ENCODE results near the gene ISCA2. TPM values are rescaled to one million over a fixed set of nuclear protein-coding genes. Genes with fewer than 3 reads are reported as not detected.
"Not testable (repeated sequence)": the region's sequence is repeated elsewhere in the genome, so short reads cannot be mapped to it uniquely, and the experiment has no call there.

The ISCA2 gene, protein sequence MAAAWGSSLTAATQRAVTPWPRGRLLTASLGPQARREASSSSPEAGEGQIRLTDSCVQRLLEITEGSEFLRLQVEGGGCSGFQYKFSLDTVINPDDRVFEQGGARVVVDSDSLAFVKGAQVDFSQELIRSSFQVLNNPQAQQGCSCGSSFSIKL
- 33.1 TPM for polyA plus RNA-seq (2013, experiment 1 of 2)
- polyA plus RNA-seq (2013, experiment 2 of 2): 32.5 TPM

DNA sequence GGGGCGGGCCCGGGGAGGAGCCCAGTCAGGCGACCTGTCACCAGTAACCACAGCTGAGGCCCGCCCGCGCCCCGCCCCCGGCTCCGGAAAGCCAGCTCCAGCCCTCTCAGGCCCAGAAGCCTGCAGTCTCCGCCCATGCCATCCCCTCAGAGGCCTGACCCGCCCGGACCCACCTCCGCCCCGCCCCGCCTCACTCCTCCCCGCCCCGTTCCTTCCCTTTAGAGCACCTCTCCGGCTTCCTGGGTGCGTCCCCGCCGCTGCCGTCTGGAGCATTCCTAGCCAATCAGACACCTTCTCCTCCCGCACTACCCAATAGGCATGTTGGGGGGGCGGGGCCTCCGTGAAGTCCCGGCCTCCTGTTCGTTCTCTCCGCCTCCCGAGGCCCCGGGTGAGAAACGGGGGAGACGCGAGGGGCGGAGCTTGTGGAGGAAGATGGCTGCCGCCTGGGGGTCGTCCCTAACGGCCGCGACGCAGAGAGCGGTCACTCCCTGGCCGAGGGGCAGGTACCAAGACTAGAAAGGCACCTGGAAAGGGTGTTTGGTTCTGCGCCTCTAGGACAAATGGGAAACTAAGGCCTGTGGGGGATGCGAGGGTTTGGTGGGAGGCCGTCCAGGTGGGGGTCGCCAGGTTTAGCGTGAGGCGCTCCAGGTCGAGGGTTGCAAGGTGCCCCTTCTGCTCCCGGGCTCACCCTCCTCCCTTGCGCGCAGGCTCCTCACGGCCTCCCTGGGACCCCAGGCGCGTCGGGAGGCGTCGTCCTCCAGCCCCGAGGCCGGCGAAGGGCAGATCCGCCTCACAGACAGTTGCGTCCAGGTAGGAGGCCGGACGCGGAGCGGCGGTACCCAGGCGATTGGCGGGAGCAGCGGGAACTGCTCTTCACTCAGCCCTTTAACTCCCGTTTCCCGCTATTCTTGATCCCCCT, at the start of gene ISCA2:
Gene ISCA2, plus strand, starts transcription at position 423 of the 919 bp plus-strand sequence. Its CDS starts 10 bp downstream, at position 433.
- peak within 1 kb of the TSS; percentile 89 for H3K4me3 ChIP-seq (ENCODE audit: extremely low read depth, insufficient read depth, low read length, poor library complexity, severe bottlenecking)
- H3K4me1 ChIP-seq (ENCODE audit: control insufficient read depth, insufficient read depth, low read length, poor library complexity, severe bottlenecking): peaks cover 24% of the 10 kb centered on the region
- peak within 1 kb of the TSS; percentile 90 for H3K27ac ChIP-seq (ENCODE audit: low read depth, low read length, severe bottlenecking)
- H3K36me3 ChIP-seq (ENCODE audit: control insufficient read depth, insufficient read depth, low read length): peaks cover 17% of the 10 kb centered on the region
- 0% methylated on average over 39 to 45 of the region's 73 CpGs for WGBS, 2 experiments (ENCODE audit: insufficient coverage in 2 of 2)
- no peaks in the 10 kb centered on the region for H3K9me3 ChIP-seq (ENCODE audit: control insufficient read depth, low read length)

DNA sequence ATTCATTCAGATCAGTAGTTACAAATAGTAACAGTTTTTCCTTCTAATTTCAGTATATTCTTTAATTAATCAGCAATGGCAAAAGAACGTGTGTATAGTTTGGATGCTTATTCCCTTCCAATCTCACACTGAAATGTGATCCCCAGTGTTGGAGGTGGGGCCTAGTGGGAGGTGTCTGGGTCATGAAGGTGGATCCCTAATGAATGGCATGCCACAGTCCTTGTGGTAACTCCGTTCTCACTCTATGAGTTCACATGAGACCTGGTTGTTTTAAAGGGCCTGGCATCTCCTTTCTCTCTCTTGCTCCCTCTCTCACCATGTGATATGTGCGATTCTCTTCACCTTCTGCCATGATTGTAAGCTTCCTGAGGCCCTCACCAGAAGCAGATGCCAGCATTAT, 48.7 kb upstream of the ISCA2 start:
- 18% methylated on average over 1 of the region's 3 CpGs; no CpG with 5 or more reads in 1 of the 2 experiments for WGBS, 2 experiments (ENCODE audit: insufficient coverage in 2 of 2)
- Histone ChIP-seq H3K36me3 (ENCODE audit: control insufficient read depth, insufficient read depth, low read length) (no peaks in the 10 kb centered on the region), H3K4me3 (ENCODE audit: extremely low read depth, insufficient read depth, low read length, poor library complexity, severe bottlenecking) (no peak overlapping the region), H3K9me3 (ENCODE audit: control insufficient read depth, low read length) (no peaks in the 10 kb centered on the region), H3K4me1 (ENCODE audit: control insufficient read depth, insufficient read depth, low read length, poor library complexity, severe bottlenecking) (no peaks in the 10 kb centered on the region), H3K27ac (ENCODE audit: low read depth, low read length, severe bottlenecking) (no peak overlapping the region)

DNA sequence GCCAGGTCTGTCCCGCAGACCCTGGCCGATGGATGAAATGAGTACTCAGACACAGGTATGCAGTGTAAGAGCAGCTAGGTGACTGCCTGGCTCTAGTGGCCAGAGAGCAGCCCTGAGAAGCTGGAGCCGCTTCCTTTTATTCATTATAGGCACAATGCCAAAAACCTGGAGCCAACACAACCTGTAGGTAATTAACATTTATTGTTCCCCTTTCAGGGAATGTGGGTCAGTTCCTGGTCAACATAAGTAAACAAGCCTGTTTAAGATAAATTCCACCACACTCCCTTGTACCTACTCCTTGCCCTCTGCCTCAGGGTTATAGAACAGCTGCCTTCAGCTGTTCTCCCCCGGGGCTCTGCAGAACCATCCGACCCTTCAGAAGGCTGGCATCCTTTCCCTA, 39.2 kb upstream of the ISCA2 start:
- not testable (repeated sequence) for H3K9me3 ChIP-seq (ENCODE audit: control insufficient read depth, low read length); H3K36me3 ChIP-seq (ENCODE audit: control insufficient read depth, insufficient read depth, low read length); H3K27ac ChIP-seq (ENCODE audit: low read depth, low read length, severe bottlenecking); H3K4me1 ChIP-seq (ENCODE audit: control insufficient read depth, insufficient read depth, low read length, poor library complexity, severe bottlenecking); H3K4me3 ChIP-seq (ENCODE audit: extremely low read depth, insufficient read depth, low read length, poor library complexity, severe bottlenecking)
- WGBS, 2 experiments (ENCODE audit: insufficient coverage in 2 of 2): 97 to 100% methylated on average over 3 to 4 of the region's 5 CpGs

DNA sequence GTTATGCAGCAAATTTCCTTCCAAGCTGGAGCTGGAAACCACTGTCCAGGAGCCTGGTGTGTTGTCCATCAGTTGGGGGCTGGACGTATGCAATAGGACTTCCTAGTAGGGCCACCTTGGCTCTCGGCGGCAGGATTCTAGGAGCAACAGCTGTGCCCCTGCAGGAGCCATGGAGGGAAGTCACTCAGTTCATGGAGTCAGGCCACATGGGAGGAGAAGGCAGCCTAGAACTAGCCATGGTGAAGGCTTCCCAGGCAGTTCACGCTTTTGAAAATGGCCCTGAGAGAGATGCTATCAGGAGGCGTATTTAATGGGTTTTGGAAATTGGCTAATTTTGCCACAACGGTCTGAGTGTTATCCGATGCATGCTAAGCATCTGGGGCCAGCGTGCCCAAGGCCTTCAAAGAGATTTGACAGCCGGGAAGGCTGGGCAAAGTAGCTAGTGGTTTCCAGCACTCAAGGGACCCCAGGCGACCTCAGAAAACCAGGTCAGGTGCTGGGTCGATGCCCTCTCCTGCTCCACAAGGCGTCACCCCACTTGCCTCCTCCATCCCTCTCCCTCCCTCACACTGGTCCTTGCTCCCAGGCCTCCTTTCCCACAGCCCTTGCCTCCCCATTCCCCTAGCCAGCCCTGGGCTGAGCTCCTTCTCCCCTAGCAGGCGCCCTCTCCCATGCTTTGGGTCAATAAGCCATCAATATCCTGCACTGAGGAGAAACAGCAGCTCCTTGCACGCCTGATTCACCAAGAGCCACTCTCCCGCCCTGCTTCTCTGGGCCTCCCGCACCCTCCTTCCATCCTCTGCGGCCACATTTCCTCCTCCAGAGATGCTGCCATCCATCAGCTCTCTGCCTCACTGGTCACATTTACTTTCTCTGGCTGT, 36.6 kb upstream of the ISCA2 start:
- H3K4me1 ChIP-seq (ENCODE audit: control insufficient read depth, insufficient read depth, low read length, poor library complexity, severe bottlenecking): no peaks in the 10 kb centered on the region
- H3K27ac ChIP-seq (ENCODE audit: low read depth, low read length, severe bottlenecking): no peak overlapping the region
- 89 to 91% methylated on average over 16 to 17 of the region's 17 CpGs for WGBS, 2 experiments (ENCODE audit: insufficient coverage in 2 of 2)

DNA sequence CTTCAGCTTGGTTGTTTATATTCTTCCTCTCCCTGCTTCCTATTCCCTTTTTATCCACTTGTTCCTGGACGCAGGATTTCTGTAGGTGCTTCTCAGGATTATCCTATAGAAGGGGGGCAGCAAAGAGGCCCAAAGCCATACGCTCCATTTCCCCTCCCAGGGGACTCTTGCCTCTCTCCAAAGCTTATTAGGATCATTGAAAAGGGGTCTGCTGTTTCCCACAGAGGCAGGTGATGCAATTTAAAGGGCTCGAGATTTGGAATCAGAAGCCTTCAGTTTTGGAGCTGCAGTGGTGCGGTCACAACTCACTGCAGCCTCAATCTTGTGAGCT, 36.0 kb upstream of the ISCA2 start:
- Histone ChIP-seq H3K4me3 (ENCODE audit: extremely low read depth, insufficient read depth, low read length, poor library complexity, severe bottlenecking) (no peak overlapping the region), H3K4me1 (ENCODE audit: control insufficient read depth, insufficient read depth, low read length, poor library complexity, severe bottlenecking) (no peaks in the 10 kb centered on the region), H3K27ac (ENCODE audit: low read depth, low read length, severe bottlenecking) (no peak overlapping the region), H3K9me3 (ENCODE audit: control insufficient read depth, low read length) (peaks cover 7% of the 10 kb centered on the region), H3K36me3 (ENCODE audit: control insufficient read depth, insufficient read depth, low read length) (no peaks in the 10 kb centered on the region)
- 84 to 100% methylated on average over 3 to 4 of the region's 4 CpGs for WGBS, 2 experiments (ENCODE audit: insufficient coverage in 2 of 2)

More for the DNA sequence above, 36.6 kb upstream of the ISCA2 start:
- Histone ChIP-seq H3K36me3 (ENCODE audit: control insufficient read depth, insufficient read depth, low read length) (no peaks in the 10 kb centered on the region), H3K9me3 (ENCODE audit: control insufficient read depth, low read length) (peaks cover 7% of the 10 kb centered on the region), H3K4me3 (ENCODE audit: extremely low read depth, insufficient read depth, low read length, poor library complexity, severe bottlenecking) (no peak overlapping the region)

DNA sequence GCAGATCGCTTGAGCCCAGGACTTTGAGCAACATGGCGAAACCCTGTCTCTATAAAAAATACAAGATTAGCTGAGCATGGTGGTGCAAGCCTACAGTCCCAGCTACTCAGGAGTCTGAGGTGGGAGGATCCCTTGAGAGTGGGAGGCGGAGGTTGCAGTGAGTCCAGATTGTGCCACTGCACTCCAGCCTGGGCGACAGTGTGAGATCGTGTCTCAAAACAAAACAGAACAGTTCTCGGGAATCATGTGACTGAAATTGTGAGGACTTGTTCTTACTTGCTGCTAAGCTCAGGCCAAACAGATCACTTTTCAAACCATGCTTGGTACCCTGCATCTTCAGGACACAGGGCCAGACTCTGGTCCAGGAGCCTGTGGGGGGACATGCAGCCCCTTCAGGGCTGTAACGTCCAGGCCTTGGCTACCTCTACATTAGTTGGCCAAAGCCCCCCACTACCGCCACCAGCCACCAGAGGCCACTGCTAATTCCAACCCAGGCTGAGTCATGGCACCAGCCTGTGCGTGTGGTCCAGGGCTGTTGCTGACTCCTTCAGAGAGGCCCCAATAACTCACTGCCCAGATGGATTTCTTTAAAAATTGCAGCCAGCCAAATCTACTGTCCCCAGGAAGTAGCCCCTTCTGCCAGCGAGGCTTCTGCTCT, 34.1 kb upstream of the ISCA2 start:
- Histone ChIP-seq H3K36me3 (ENCODE audit: control insufficient read depth, insufficient read depth, low read length) (no peaks in the 10 kb centered on the region), H3K4me1 (ENCODE audit: control insufficient read depth, insufficient read depth, low read length, poor library complexity, severe bottlenecking) (no peaks in the 10 kb centered on the region), H3K9me3 (ENCODE audit: control insufficient read depth, low read length) (peaks cover 7% of the 10 kb centered on the region), H3K4me3 (ENCODE audit: extremely low read depth, insufficient read depth, low read length, poor library complexity, severe bottlenecking) (no peak overlapping the region), H3K27ac (ENCODE audit: low read depth, low read length, severe bottlenecking) (no peak overlapping the region)
- 76 to 83% methylated on average over 6 to 9 of the region's 10 CpGs for WGBS, 2 experiments (ENCODE audit: insufficient coverage in 2 of 2)

DNA sequence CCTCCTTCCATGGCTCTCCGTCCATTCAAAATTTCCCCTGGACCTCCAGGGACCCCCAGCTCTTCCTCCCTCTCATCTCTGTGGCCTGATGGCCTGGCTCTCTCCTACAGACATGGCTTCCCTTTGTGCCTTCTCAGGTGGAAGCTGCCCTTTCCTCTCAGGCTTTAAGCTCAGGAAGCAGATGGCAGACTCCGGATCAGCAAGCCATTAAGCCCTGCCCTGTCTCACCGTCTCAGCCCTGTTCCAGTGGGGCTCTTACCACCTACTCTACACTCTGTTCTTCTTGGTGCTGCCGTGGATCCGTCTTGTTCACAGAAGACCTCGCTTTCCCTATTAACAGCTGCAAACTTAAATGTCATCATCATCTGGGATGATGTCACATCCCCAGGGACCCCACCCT, 33.6 kb upstream of the ISCA2 start:
- peaks cover 2% of the 10 kb centered on the region for H3K9me3 ChIP-seq (ENCODE audit: control insufficient read depth, low read length)
- 90 to 98% methylated on average over 6 of the region's 6 CpGs for WGBS, 2 experiments (ENCODE audit: insufficient coverage in 2 of 2)
- H3K4me3 ChIP-seq (ENCODE audit: extremely low read depth, insufficient read depth, low read length, poor library complexity, severe bottlenecking): no peak overlapping the region
- no peaks in the 10 kb centered on the region for H3K4me1 ChIP-seq (ENCODE audit: control insufficient read depth, insufficient read depth, low read length, poor library complexity, severe bottlenecking)
- no peak overlapping the region for H3K27ac ChIP-seq (ENCODE audit: low read depth, low read length, severe bottlenecking)
- H3K36me3 ChIP-seq (ENCODE audit: control insufficient read depth, insufficient read depth, low read length): no peaks in the 10 kb centered on the region

DNA sequence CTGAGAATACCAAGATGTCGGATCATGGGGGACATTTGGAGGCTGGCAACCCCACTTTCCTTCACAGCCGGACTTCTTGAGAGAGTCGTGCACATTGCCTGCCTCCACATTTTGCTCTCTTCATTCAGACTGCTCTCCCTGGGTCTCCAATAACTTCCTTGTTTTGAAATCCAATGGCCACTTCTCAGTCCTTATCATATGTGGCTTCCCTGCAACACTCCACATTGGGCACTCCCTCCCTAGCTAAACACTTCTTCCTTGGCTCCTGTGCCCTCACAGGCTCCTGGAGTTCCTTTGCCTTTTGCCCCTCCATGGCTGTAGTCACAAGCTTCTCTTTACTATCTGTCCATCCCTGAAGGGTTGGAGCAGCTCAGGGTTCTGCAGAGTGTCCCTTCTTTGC, 30.6 kb upstream of the ISCA2 start:
- WGBS, 2 experiments (ENCODE audit: insufficient coverage in 2 of 2): 79 to 93% methylated on average over 3 of the region's 3 CpGs
- H3K4me1 ChIP-seq (ENCODE audit: control insufficient read depth, insufficient read depth, low read length, poor library complexity, severe bottlenecking): no peaks in the 10 kb centered on the region
- H3K36me3 ChIP-seq (ENCODE audit: control insufficient read depth, insufficient read depth, low read length): no peaks in the 10 kb centered on the region
- no peaks in the 10 kb centered on the region for H3K9me3 ChIP-seq (ENCODE audit: control insufficient read depth, low read length)
- H3K4me3 ChIP-seq (ENCODE audit: extremely low read depth, insufficient read depth, low read length, poor library complexity, severe bottlenecking): no peak overlapping the region
- no peak overlapping the region for H3K27ac ChIP-seq (ENCODE audit: low read depth, low read length, severe bottlenecking)

DNA sequence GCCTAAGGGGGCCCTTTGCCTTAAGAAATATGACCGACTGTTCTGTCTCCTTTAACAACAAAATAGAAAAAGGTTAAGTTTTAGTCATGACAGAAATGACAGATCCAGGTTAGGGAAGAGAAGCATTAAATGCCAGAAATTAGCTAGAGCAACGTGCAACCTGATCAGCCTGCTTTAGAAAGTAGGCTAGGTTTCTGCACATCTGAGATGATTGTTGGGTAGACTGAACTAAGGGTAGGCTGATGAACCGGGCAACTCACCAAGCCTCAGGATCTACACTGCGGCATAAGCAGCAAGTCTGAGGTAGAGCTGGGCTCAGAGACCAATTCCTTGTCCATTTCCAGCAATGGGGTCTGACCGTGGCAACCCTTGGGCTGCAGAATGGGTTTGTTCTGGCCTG, 29.9 kb upstream of the ISCA2 start:
- Histone ChIP-seq H3K36me3 (ENCODE audit: control insufficient read depth, insufficient read depth, low read length) (no peaks in the 10 kb centered on the region), H3K4me1 (ENCODE audit: control insufficient read depth, insufficient read depth, low read length, poor library complexity, severe bottlenecking) (no peaks in the 10 kb centered on the region), H3K4me3 (ENCODE audit: extremely low read depth, insufficient read depth, low read length, poor library complexity, severe bottlenecking) (no peak overlapping the region), H3K27ac (ENCODE audit: low read depth, low read length, severe bottlenecking) (no peak overlapping the region), H3K9me3 (ENCODE audit: control insufficient read depth, low read length) (no peaks in the 10 kb centered on the region)
- 84 to 89% methylated on average over 3 to 4 of the region's 5 CpGs for WGBS, 2 experiments (ENCODE audit: insufficient coverage in 2 of 2)

DNA sequence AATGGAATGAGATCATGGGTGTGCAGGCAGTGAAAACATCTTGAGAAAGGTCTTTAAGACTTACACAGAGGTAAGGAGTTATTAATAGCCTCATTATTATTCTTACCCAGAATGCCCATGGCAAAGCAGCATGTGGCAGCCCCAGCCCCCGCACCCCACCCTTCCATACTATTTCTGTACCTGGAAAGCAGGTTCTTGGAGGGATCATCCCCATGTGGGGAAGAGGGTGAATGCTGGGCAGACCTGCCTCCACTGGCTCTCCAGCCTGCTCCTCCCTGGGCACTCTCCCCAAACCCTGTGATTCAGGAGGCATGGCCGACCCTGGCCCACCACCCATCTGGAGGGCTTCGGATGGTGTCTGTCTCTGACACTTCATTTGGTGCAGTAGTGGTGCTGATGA, 28.8 kb upstream of the ISCA2 start:
- Histone ChIP-seq H3K9me3 (ENCODE audit: control insufficient read depth, low read length) (no peaks in the 10 kb centered on the region), H3K4me1 (ENCODE audit: control insufficient read depth, insufficient read depth, low read length, poor library complexity, severe bottlenecking) (no peaks in the 10 kb centered on the region), H3K4me3 (ENCODE audit: extremely low read depth, insufficient read depth, low read length, poor library complexity, severe bottlenecking) (no peak overlapping the region), H3K27ac (ENCODE audit: low read depth, low read length, severe bottlenecking) (no peak overlapping the region), H3K36me3 (ENCODE audit: control insufficient read depth, insufficient read depth, low read length) (no peaks in the 10 kb centered on the region)
- WGBS, 2 experiments (ENCODE audit: insufficient coverage in 2 of 2): 93 to 100% methylated on average over 2 of the region's 3 CpGs
